ENCODE data around the gene IFITM2.

DNA sequence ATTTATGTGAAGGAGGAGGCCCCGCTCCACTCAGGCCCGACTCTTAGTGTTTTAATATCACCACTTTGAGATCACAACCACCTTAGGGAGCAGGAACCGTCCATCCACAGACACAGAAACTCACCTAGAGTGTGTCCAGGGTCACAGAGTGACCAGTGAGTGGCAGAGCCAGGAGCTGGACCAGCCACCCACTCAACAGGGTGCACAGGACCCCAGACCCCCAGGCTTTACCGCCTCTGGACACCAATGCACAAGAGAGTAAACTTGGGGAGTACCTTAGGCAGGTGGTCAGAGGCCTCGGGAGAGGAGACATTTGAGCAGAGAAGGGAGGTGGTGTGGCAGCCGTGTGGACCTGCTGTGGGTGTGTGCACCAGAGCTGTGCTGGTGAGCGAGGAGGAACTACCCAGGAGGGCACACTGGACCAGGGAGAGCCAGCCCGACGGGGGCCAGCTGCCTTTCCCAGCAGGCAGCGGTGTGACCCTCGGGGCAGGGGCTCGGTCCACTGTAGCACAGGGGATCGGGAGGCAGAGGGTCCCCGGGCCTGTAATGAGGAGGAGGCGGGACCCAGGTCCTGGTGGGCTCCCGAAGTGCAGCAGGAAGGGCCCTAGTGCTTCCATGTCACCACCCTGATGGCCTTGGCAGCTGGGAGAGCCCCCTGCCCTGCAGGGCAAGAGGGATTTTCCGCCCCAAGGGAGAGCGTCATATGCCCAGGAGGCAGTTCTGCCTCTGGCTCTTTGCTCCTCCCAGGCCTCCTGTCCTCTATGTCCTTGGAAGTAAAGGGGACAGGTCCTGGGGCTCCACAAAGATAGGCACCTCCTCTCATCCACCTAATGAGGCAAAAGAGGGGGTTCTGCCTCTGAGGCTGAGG, 36.9 kb upstream of the IFITM2 start:
- TF ChIP-seq EZH2 (IDR thresholded peaks at IDR 0.05; ENCODE audit: insufficient read depth, poor library complexity, severe bottlenecking), result no peak
- no peak for TF ChIP-seq EZH2phosphoT487 (IDR thresholded peaks at IDR 0.05; ENCODE audit: insufficient read depth, low read depth)

Measured in GM23248 (cell line).